Measurements from ENCODE around the gene LY86.

Gene LY86

DNA sequence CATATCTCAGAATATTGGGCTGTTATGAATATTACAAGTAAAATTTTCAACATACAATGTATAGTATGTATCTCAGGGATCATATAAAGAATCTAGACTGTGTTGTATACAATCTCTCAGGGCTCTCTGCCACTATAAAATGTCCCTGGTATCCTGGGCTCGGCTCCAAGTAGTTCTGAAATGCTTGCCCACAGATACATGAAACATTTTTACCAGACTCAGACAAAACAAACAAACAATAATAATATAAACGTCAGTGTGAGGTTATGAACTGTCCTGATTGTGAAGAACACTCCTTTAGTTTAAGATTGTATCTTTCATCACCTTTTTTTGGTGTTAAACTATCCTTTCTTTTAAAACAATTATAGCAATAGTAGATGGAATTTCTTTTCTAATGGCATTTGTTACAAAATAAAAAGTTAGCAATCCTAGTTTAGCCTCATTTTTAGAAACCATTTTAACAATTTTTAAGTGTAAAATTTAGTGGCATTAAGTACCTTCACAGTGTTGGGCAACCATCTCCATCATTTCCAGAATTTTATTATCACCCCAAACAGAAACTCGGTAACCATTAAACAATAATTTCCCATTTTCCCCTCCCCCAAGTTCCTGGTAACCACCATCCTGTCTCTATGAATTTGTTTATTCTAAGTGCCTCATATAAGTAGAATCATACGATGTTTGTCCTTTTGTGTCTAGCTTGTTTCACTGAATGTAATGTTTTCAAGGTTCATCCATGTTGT lies 17.4 kb upstream of the LY86 start:
- no peak for DNase-seq

DNA sequence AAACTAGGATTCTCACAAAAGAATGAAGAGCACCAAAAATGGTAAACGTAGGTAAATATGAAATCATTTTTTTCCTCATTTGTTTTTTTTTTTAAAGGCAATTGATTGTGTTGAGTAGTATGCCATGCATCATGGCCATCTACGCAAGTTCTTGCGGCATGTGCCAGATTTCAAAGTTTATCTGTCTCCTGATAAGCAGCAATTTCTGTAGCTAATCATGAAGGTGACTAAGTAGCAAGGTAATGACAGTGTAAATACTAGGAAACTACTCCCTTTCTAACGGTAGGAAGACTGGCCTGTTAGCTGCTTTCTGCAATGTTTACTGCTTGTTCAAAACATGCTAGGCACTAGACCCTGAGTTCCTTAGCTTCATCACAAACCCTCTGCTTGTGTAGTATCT lies 13.4 kb upstream of the LY86 start:
- DNase-seq: no peak

- no peak for DNase-seq
Observed at GRCh38 chr6:6577735-6578134, 10.8 kb upstream of the LY86 start.

- no peak for DNase-seq
Observed at GRCh38 chr6:6579281-6579680, 9.2 kb upstream of the LY86 start.

GRCh38 chr6:6580225-6580856 lies 8.2 kb upstream of the LY86 start:
- no peak for DNase-seq

- no peak for DNase-seq
Observed at GRCh38 chr6:6581054-6581453, 7.5 kb upstream of the LY86 start.

GRCh38 chr6:6582131-6582530 lies 6.4 kb upstream of the LY86 start:
- no peak for DNase-seq

DNA sequence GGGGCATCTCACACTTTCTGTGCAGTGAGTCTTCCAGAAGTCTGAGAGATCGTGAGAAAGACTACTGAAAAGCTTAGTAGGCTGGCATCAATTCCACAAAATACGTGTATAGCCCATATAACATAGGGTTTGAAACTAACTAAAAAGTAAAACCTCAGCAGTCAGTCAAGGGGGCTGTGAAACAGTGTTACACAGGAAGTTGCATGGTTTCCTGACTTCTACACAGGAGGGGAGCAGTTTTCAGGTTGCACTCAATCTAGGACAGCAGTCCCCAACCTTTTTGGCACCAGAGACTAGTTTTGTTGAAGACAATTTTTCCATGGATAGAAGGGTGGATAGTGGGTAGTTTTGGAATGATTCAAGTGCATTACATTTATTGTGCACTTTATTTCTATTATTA lies 4.7 kb upstream of the LY86 start:
- DNase-seq: no peak

DNA sequence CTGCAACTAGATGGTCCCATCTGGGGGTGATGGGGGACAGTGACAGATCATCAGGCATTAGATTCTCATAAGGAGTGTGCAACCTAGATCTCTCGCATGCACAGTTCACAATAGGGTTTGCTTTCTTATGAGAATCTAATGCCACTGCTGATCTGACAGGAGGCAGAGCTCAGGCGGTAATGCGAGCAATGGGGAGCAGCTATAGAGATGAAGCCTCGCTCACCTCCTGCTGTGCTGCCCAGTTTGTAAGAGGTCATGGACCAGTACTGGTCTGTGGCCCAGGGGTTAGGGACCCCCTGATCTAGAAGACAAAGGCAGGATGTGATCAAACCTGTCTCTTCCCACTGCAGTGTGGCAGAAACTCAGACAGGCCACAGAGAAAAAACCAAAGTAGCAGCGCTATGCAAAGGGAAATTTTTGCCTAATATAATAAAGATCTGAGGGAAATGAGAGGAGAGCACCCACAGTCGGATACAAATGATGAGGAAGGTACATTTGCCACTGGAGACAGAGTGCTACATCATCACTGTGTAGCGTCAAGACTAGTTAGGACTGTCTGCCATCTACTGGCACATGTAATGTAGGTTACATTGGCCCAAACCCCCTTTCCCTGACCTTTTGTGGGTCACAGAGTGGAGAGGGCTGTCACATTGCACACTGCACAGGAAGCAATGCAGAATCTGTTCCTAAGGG lies 4.1 kb upstream of the LY86 start:
- no peak for DNase-seq

- DNase-seq: no peak
Observed at GRCh38 chr6:6585003-6585311, 3.6 kb upstream of the LY86 start.

GRCh38 chr6:6586167-6586566 lies 2.4 kb upstream of the LY86 start:
- DNase-seq: no peak

GRCh38 chr6:6586671-6587526 lies 1.6 kb upstream of the LY86 start:
- no peak for DNase-seq

DNA sequence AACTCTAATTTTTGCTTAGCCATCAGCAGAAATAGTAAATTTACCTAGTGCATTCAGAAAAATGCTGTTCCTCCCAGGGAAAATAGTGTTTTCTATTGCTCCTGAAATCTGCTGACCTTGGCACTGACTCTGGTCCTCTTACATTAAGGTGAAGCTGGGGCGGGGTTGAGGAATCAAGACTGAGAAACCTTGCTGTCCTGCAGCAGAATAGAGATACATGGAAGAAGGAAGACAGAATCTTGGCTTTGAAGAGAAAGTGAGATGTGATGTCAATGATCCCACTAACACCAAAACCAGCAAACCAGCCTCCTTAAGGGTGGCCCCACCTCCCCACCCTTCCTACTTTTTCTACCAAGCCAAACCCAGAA lies 840 bp upstream of the LY86 start:
- no peak for DNase-seq

- no peak for DNase-seq
Observed at GRCh38 chr6:6588924-6589709, 597 bp downstream of the LY86 start.

DNA sequence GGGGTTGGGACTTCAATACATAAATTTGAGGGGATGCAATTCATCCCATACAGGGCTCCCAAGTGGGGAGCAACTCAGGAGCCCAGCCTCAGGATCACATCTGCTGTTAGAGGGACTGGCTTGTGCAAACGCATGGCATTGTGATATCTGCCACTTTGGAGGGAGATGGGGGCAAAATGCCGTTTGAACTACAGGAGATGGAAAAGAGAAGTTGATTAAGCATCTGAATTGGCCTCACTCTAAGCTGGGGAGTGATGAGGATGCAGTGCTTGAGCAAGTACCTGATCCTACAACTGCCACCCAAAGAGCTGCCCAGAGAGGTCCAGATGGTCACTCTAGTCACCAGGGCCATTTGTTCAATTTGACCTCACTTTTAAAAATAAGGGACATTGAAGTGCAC lies 2.0 kb downstream of the LY86 start:
- no peak for DNase-seq

GRCh38 chr6:6591778-6592465 lies 3.4 kb downstream of the LY86 start:
- no peak for DNase-seq

DNA sequence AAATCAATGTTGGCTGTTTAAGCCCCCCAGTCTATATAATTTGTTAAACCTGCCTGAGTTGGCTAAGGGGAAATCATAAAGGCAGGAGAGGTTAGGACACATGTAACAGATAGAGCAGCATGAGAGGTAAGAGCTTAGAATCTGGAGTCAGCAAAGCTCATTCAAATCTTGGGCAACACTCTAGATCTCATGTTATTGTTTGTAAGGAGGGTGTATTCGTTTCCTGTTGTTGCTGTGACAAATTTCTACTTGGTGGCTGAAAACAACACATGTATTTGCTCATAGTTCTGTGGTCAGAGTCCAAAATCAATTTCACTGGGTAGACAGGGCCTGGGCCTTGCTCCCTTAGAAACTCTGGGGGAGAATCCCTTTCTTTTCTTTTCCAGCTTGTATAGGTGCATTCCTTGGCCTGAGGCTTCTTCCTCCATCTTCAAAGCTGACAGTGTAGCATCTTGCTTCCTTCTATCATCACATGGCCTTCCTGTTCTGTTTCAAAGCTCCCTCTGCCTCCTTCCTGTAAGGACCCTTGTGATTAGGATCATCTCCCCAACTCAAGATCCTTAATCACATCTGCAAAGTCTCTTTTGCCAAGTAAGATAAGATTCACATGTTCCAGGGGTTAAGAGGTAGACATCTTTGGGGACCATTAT lies 4.4 kb downstream of the LY86 start:
- no peak for DNase-seq

DNA sequence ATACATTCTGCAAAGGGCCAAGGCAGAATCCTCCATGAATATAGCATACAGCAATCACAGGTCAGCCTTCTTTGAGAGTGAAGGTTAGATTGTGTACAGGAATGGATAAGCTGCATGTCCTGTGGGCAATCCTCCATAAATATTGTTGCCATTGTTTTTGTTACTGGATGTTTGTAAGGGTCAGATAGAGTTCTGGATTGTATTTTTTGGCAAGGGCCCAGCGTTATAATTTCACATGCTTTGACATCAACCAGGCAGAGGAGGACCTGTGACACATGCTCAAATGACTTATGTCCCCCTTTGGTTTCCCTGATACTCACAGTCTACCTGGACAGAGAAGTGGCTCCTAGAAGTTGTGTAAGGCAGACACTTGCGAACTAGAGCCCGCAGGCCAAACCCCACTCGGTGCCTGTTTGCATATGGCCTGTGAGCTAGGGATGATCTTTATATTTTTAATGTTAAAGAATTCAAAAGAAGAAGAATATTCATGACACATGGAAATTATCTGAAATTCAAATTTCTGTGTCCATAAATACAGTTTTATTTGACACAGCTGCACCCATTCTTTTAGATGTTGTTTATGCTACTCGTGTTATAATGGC lies 5.4 kb downstream of the LY86 start:
- DNase-seq: no peak

- no peak for DNase-seq
Observed at GRCh38 chr6:6595025-6595424, 6.5 kb downstream of the LY86 start.

GRCh38 chr6:6595952-6596351 lies 7.4 kb downstream of the LY86 start:
- no peak for DNase-seq
